HG03469 (cell line): ENCODE results near the gene FOSL1.

Experiments used
- ATAC-seq: cut with Tn5 transposase; IDR thresholded peaks from one replicate; pipeline ENCODE4 v1.9.1; 2021; ENCODE audit warnings: mild to moderate bottlenecking, moderate library complexity, moderate number of reproducible peaks; ENCODE audit not compliant: unreplicated experiment

Gene FOSL1

DNA sequence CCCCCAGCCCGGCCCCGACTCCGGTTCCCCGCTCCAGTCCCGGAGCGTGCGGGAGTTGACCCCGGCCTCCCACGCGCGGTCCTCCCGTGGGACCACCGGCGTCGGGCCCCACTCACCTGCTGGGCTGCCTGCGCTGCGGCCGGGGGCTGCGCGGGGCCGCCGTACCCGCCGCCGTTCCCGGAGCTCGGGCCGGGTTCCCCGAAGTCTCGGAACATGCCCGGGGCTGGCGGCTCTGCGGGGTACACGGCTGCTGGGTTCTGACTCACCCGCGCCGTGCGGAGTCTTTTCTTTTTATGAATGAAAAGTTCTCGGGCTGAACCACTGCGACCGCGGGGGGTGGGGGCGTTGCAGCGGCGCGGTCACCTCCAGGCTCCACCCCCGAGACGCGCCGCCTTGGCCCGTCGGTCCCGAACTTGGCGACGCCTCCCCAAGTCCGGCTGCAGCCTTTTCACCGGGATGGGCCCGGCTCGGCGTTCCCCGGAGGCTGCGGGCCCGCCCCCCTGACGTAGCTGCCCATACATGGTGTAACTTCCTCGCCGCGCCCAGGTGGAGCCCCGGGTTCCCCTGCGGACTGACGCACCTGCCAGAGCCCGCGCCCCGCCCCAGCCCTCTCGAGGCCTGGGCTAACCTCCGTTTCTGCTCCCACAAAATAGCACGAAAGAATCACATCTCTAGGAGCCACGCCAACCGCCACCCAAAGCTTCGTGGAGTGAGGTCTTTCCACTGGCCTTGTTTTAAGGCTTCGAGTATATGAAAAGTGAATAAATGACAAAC lies at the start of gene FOSL1:
Gene FOSL1, minus strand, starts transcription at position 264 of the 774 bp plus-strand sequence. Its CDS starts 49 bp downstream, at position 215.
- peak; percentile 67 for ATAC-seq

DNA sequence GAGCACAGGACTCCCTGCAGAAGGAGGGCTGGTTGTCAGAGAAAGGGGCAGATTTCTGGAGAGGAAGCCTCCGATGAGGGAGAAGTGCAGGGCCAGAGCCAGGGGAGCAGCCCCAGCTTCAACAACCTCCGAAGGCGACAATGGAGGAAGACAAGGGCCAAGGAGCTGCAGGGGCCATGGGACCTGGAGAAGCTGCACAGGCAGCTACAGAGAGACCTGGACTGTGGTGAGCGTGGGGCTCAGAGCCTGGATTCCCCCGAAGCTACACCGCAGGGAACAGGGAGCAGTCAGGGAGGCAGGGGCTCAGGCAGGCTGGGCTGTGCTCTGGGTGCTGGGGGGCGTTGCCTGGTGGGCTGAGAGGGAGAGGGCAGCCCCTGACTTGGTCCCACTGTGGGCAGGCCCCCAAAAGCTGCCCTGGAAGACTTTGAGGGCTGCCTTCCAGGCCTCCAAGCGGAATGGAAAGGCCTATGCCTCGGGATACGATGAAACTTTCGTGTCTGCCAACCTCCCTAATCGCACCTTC lies 47.5 kb upstream of the FOSL1 start:
- ATAC-seq: no peak

DNA sequence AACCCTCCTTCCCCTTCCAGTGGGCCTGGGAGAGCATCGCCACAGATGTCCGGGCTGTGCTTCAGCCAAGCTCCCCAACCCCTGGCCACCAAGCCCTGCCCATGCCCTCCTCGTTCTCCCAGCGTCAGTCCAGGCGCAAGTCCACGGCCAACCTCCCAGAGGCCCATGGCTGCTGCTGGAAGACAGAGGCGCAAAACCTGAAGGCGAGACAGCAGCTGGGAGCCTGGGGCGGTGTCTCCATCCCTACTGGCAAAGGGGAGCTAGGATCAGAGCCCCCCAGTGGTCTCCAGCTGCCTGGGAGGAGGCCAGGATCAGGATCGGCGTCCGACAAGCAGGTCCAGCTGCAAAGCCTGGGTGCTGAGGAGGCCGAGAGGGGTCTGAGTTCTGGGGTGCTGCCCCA lies 46.9 kb upstream of the FOSL1 start:
- ATAC-seq: no peak

DNA sequence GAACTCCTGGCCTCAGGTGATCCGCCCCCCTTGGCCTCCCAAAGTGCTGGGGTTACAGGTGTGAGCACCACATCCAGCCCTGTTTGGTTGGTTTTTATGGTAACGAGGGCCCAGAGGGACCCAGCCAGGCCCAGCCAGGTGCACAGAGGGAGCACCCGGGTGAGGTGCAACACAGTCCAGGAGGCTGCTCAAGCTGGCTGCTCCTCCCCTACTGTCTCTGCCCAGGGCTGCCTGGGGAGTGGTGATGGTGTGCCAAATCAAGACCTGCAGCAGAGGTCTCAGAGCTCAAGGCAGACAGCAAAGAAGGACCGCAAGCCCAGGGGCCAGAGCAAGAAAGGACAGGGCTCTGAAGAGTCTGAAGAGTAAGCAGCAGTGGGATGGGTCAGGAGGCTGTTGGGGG lies 46.5 kb upstream of the FOSL1 start:
- ATAC-seq: no peak

DNA sequence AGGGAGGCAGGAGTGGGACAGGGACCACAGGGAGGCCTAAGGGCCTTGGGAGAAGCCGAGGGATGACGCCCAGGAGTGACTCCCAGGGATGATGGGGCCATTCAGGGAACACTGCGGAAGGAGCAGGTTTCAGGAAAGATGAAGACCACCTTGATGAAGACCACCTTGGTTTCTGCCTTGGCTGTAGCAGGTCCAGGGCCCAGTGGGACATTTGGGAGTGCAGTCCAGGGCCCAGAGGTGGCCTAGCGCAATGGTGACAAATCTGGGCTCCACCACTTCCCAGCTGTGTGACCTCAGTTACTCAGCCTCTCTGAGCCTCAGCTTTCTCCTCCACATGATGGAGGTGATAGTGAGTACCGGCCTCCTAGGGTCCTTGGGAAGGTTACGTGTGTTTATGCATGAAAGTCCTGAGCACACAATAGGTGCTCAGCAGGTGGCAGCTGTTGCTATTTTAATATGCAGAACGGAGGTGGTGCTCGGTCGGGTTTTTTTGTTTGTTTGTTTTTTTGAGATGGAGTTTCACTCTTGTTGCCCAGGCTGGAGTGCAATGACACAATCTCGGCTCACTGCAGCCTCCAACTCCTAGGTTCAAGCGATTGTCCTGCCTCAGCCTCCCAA lies 45.9 kb upstream of the FOSL1 start:
- no peak for ATAC-seq

DNA sequence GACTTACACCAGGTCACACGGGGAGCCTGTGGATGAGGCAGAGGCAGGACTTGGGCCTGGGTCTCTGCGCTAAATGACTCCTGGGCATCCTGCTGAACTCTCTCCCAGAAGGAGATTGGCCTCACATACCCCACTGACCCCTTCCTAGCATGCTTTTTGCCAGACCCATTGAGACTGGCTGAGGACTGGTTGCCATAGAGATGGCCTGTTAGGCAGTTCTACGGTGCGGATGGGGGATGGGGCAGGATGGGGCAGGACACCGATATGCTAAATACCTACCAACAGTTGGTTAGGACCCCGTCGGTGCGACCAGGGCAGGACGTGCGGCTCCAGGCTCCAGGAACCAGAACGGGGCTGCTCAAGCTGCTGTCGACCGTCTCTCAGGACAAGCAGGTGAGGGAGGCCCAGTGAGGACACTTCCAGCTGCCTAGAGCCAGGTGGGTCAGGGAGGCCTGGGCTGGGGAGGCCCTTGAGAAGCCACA lies 45.3 kb upstream of the FOSL1 start, which contains the start of gene TSGA10IP:
Gene TSGA10IP, plus strand, starts transcription at position 51 of the 482 bp plus-strand sequence. Its CDS starts 196 bp downstream, at position 247.
- no peak for ATAC-seq

DNA sequence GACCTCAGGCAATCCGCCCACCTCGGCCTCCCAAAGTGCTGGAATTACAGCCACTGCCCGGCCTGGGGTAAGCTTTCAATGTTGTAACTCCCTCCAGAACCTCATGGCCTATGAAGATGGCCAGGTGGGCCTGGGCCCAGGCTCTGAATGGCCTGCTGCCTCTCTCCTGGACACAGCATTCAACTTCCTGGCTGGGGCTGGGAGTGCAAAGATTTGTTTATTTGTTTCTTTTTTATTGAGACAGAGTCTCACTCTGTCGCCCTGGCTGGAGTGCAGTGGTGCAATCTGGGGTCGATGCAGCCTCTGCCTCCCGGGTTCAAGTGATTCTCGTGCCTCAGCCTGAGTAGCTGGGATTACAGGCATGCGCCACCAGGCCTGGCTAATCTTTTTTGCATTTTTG lies 44.6 kb upstream of the FOSL1 start:
- ATAC-seq: no peak

DNA sequence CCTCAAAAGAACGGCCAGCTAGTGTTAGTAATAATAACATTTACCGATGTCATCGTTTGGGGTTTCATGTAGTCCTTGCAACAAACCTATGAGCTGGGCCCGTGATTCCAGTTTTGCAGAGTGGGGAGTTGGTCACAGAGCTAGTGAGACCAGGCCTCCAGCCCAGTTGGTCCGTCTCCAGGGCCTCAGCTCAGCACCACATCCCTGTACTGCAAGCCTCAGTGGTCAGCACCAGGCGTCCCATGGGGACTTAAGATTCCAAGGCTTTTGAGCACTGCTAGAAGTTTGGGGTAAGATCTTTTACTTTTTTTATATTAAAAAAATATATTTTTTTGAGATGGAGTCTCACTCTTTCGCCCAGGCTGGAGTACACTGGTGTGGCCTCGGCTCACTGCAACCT lies 44.0 kb upstream of the FOSL1 start:
- no peak for ATAC-seq

DNA sequence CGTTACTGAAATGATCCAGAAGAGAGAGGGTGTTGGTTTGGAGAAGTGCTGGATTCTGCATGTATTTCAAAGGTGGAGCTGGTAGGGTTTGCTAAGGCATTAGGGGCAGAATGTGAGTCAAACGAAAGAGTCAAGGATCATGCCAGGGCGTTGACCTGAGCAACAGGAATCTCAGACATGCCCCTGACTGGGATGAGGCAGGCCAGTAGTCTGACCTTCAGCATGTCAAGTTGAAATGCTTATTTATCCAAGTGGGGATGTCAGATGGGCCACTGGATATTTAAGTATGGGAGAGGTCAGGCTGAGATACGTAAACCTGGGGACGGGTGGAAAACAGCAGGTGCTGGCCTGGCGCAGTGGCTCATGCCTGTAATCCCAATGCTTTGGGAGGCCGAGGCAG lies 42.3 kb upstream of the FOSL1 start:
- ATAC-seq: no peak

DNA sequence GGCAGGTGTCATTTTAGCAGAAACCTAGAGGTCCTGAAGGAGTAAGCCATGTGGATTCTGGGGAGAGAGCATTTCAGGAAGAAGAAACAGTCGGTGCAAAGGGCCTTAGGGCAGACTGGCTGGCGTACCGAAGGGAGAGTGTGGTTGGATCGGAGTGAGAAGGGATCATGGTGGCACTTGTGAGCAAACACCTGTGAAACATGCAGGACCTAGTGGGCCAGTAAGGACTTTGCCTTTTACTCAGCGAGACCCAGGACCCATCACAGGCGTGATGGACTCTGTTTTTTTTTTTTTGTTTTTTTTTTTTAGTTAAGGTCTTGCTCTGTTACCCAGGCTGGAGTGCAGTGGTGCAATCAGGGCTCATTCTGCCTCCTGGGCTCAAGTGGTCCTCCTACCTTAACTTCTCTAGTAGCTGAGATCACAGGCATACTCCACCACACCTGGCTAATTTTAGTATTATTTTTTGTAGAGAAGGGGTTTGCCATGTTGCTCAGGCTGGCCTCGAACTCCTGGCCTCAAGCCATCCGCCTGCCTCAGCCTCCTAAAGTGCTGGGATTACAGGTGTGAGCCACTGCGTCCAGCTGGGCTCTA lies 41.6 kb upstream of the FOSL1 start:
- no peak for ATAC-seq

DNA sequence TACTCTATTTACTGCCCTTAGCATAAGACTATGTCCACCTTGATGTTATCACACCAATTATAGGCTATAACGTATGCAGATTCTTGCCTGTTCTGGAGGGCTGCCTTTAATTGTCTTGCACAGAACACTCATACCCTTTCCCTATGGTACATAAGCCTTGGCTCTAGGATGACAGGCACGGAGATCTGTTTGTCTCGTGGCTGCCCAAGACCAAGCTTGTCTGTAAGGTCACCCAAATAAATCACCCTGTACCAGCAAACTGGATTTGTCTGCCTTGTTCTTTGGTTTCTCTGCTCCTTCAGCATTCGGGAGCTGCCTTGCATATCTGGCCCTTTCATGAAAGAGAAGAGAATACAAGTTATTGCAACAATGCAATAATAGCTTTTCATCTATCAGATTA lies 37.6 kb upstream of the FOSL1 start:
- ATAC-seq: no peak

DNA sequence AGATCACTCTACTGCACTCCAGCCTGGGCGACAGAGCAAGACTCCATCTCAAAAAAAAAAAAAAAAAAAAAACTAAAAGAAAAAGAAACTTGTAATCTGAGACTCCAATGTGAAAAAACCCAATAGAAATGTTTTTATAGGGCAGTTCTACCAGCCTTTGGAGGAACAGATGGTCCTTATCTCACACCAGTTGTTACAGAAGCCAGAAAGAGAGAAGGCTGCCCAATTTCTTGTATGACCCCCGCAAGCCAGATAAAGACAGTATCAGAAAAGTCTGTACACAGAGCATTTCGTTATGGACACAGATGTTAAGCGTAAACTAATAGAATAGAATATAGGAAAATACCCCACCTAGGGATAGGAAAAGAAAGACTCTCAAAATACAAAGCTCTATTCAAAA lies 33.8 kb upstream of the FOSL1 start:
- ATAC-seq: no peak

DNA sequence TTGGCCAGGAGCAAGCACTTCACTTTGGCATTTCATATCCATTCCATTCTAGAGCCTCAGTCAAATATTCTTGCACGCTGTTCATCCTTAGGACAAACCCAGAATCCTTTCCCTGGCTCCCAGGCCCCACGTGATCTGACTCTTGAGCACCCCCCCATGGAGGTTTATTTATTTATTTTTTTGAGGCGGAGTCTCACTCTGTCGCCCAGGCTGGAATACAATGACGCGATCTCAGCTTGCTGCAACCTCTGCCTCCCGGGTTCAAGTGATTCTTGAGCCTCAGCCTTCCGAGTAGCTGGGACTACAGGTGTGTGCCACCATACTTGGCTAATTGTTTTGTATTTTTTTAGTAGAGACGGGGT lies 32.4 kb upstream of the FOSL1 start:
- ATAC-seq: no peak

DNA sequence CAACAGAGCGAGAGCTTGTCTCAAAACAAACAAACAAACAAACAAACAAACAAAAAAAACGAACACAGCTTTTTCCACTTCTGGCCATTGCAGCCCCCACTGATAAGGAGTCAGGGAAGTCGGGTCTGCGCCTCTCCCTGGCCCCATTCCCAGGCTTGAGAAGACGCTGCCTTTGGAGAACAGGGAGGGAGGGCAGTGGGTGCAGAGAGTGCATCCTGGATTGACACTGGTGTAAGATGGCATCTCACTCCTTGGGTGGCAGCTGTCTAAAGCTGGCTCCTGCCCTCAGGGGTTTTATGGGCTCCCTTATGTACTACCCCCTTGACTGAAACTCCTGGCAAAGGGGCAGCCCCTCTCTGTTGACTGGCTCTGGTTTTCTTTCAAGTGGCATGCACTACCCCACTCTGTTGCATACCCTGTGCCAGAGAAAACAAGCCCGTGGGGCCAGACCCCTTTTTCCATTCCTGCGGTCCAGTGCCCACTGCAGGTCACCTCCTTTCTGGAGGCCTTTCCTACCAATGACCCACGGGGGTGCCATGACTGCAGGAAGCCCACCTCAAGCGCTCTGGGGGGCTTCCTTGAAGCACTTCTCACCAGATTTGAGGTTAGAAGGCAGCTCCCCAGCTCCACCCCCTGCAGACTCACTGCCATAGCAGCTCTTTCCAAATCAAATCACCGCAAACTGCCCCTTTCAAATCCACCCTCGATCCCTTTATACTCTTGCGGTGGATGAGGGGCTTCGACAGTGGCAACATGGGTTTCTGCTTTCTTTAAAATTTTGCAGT lies 31.8 kb upstream of the FOSL1 start:
- no peak for ATAC-seq

DNA sequence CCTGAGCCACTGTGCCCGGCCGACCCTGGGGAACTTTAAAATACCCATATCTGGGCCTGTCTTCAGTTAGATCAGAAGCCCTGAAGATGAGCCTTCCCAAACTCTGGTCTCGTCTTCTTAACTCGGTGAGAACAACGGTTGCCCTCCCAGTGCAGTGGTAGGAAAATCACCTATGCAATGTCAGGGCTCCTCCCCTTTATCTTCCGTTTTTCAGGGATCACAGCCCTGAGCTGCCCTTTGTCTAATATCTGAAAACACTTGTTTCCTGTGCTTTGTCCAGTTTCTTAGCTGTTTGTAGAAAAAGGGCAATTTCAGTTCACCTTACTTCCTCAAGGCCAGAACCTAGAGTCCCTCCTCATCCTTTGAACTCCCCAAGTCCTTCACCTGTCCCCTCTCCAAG lies 28.5 kb upstream of the FOSL1 start:
- no peak for ATAC-seq

DNA sequence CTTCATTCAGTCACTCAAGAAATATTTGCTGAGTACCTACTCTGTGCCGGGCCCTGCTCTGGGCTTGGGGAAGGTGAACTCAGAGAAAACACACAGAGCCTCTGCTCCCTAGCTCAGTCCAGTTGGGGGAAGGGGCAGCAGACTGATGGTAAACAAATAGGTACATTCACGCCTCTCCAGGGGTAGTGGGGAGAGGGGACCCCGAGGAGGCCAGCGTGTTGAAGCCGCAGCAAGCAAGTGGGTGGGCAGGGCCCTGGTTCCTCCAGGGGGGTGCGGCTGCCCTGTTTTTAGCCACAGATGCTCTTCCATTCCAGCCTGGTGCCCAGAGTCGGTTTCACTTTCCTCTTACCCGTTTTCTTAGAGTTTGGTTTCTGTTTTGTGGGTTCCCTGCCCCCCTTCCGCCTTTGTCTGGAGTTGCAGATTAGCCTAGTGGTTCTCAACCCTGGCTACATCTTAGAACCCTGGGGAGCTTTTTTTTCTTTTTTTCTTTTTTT lies 27.8 kb upstream of the FOSL1 start:
- no peak for ATAC-seq

DNA sequence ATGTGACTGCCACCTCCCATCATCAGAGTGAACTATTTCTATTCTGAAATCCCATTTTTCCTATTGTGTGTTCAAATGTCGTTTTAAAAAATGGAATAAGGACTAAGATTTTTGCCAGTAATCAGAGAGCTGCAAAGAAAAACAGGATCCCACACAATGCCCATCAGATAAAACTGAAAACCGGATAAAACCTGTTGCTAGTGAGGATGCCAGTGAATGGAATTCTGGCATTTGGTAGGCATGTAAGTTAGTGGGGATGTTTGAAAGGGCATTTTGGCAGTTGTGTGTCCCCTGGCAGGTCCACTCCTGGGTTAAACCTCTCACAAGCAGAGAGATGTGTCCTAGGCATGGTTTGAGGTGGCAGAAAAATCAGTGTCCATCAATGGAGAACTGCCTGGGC lies 25.2 kb upstream of the FOSL1 start:
- ATAC-seq: no peak

DNA sequence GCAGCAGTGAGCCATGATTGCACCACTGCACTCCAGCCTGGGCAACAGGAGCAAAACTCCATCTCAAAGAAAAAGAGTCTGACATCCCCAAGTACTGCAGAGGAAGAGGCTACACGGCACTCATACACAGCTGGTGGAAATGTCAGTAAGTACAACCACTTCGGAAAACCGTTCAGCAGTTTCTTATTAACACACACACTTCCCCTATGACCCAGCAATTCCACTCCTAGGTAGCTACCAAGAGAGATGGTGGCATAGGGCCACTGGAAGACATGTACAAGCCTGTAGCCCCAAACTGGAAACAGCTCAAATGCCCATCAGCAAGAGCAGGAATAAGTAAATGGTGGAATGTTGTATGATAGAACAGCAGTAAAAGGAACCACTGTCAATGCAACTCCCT lies 22.4 kb upstream of the FOSL1 start:
- ATAC-seq: no peak

DNA sequence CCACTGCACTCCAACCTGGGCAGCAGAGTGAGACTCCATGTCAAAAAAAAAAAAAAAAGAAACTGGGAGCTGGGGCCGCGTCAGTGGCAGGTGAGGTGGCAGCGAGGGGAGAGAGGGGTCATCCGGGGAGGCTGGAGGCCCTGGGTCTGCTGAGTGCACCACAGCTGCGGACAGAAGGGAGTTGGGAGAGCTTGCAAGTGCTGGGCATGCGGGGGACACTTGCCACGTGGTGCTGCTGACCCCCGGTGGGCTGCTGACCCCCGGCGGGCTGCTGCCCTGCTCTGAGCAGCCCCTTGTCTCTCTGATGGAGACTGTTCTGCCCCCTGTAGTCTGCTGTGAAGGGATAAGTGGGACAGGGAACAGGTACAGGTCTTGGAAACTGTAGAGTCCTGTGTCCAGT lies 21.7 kb upstream of the FOSL1 start:
- ATAC-seq: no peak

DNA sequence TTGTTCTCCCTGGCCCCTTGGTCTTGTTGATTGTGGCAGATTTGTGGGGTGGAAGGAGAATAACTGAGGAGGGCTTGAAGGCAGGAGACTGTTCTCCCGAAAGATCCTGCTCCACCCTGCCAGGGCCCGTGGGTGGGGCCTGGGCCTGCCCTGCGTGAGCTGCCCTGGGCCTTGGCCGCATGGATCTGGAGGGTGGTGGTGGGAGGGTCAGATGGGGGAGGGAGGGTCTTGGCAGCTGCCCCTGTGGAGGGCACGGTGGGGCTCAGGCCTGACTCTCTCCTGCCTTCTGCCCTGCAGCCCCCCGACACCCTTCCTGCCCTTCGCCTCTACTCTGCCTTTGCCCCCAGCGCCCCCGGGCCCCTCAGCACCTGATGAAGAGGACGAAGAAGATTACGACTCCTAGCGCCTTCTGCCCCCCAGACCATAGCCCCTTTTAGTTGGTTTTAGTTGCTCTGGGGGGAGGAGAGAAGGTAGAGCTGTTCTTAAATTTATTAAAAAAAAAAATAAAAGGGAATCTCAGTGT lies 20.9 kb upstream of the FOSL1 start:
- no peak for ATAC-seq

DNA sequence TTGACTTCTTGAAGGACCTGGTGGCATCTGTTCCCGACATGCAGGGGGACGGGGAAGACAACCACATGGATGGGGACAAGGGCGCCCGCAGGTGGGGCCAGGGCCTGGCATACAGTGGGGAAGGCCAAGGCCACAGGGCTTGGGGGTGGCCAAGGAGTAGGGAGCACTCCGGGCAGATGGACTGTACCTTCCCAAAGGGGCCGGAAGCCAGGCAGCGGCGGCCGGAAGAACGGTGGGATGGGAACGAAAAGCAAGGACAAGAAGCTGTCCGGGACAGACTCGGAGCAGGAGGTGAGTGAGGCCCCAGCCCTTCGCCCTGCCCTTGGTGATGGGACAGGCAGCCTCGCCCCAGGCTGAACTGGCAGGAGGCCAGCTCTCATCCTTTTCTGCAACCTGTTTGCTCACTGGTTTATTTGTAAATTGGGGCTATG lies 20.2 kb upstream of the FOSL1 start:
- ATAC-seq: no peak
